HG03469 (cell line): ENCODE results near the gene GNG8.
A peak's percentile ranks its signal among the peaks of the same experiment; 100 is the strongest.

Source experiments
- ATAC-seq: cut with Tn5 transposase; IDR thresholded peaks from one replicate; pipeline ENCODE4 v1.9.1; 2021; ENCODE audit warnings: mild to moderate bottlenecking, moderate library complexity, moderate number of reproducible peaks; ENCODE audit not compliant: unreplicated experiment

GNG8 gene

DNA sequence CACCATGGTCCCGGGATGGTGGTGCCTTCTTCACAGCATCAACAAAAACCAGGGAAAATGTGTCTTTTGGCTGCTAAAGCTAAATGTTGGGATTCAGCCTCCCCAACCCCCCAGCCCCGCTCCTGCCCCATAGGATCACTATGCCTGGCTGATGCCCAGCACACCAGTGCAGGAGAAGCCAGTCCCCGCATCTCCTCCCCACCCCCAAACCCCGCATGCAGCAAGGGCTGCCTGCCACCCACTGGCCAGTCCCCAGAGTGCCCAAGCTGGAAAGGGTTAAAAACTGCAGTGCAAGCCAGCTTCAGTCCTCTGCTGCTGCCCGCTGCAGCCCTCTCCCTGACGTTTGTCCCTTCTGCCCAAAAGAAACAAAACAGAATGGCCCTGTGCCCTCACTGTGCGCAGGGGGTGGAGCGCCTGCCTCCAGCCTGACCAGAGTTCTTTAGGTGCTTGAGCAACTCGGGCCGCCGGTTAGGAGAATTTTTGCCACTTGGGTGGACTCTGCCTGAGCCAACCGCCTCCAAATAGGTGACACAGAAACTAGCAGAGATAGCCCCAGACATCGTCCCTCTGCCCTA, 31.1 kb downstream of the GNG8 start:
- no peak for ATAC-seq

GRCh38 chr19:46603752-46604231, 32.2 kb downstream of the GNG8 start:
- no peak for ATAC-seq

GRCh38 chr19:46603195-46603637, 32.8 kb downstream of the GNG8 start:
- no peak for ATAC-seq

GRCh38 chr19:46602392-46603194, 33.4 kb downstream of the GNG8 start:
- no peak for ATAC-seq

DNA sequence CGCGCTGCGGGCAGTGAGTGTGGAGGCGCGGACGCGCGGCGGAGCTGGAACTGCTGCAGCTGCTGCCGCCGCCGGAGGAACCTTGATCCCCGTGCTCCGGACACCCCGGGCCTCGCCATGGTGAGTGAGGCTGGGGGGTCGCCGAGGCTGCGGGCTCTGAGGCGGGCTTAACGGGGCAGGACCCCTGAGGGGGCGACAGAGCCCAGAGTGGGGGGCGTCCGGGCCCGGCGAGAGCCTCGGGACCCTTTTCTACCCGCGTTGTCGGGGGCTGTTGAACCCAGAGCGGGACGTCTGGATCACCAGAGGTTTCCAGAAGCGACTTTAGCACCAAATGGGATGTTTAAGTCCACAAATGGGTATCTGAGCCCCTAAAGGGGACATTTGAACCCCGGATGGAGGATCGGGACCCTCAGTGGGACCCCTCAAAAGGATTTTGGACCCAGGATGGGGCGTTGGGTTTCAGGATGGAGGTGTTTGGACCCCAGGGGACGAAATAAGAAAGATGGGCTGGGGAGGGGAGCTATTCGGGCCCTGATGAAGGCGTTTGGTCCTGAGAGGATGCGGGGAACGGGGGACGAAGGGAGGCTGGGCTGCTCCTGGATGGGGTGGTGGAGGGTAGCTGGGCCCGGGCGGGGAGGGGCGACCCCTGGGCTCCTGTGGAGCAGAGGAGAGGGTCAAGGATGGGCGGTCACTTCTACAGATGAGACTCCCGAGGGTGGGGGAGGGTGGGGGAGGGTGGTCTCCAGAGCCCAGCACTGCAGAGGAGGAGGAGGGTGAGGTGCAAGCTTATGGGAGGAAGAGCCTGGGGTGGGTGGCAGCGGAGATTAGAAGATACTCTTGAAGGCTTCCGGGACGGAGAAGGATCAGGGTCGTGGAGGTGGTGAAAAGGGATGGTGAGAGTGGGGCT, 34.4 kb downstream of the GNG8 start, which contains the start of gene CALM3:
Gene CALM3, plus strand, starts transcription at position 13 of the 907 bp plus-strand sequence. Its CDS starts 105 bp downstream, at position 118.
- no peak for ATAC-seq

GRCh38 chr19:46600384-46601317, 35.4 kb downstream of the GNG8 start:
- peak; percentile 59 for ATAC-seq

- ATAC-seq = no peak
Observed at GRCh38 chr19:46599716-46600373, 36.2 kb downstream of the GNG8 start.

GRCh38 chr19:46598372-46598917, 37.6 kb downstream of the GNG8 start:
- ATAC-seq = no peak

GRCh38 chr19:46596008-46596407, 40.0 kb downstream of the GNG8 start:
- ATAC-seq = no peak

DNA sequence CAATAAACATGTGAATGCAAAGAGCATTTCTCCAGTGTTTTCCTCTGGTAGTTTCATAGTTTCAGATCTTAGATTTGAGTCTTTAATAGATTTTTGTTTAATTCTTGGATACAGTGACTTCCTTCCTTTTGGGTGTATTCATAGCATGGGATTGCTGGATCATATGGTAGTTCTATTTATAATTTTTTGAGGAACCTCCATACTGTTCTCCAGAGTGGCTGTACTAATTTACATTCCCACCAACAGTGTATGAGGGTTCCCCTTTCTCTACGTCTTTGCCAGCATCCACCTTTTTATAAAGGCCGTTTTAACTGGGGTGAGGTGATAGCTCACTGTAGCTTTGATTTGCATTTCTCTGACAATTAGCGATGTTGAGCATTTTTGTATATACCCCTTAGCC, 44.1 kb downstream of the GNG8 start:
- ATAC-seq = no peak

DNA sequence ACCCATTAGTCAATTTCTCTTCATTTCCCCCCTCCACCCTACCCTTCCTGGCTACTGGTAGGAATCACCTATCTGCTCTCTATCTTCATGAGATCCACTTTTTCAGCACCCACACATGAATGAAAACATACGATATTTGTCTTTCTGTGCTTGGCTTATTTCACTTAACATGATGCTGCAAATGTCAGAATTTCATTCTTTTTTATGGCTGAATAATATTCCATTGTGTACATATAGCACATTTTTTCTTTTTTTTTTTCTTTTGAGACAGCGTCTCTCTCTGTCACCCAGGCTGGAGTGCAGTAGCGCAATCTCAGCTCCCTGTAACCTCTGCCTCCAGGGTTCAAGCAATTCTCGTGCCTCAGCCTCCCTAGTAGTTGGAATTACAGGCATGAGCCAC, 44.7 kb downstream of the GNG8 start:
- no peak for ATAC-seq

GRCh38 chr19:46587861-46588260, 48.1 kb downstream of the GNG8 start:
- ATAC-seq = no peak

DNA sequence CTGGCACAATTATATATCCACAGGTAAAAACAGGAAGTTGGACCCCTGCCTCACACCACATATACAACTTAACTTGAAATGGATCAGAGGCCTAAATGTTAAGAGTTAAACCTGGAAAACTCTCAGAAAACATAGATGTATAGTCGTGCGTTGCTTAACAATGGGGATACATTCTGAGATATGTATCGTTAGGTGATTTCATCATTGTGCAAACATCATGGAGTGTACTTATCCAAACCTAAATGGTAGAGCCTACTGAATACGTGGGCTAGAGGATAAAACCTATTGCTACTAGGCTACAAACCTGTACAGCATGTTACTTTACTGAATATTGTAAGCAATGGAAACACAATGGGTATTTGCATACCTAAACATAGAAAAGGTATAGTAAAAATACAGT, 49.7 kb downstream of the GNG8 start:
- no peak for ATAC-seq

GRCh38 chr19:46585539-46585938, 50.5 kb downstream of the GNG8 start:
- no peak for ATAC-seq
